Thyroid gland (tissue), 4 donors: ENCODE measurements around the gene KLHL25.

Experiments
- CTCF ChIP-seq, 6 experiments: fragments of 200-600 bp in 3 of 6; fragments of 450-650 bp in 3 of 6; sonication (generic) in 3 of 6; IDR thresholded peaks; one replicate each; pipeline ENCODE4 v1.5.1; 2016 to 2019; ENCODE audit warnings: antibody characterized with exemption in 6 of 6, mild to moderate bottlenecking in 2 of 6, inconsistent platforms in 1 of 6, moderate library complexity in 1 of 6
- POLR2A ChIP-seq, 2 donors: fragments of 450-650 bp; IDR thresholded peaks; one replicate each; pipeline ENCODE4 v1.6.1; 2017; ENCODE audit warnings: antibody characterized with exemption in 2 of 2, mild to moderate bottlenecking in 2 of 2, moderate library complexity in 1 of 2

GRCh38 chr15:85753791-85754452 lies 40.8 kb downstream of the KLHL25 start:
- TF ChIP-seq CTCF (IDR thresholded peaks at IDR 0.05): no peak
- TF ChIP-seq POLR2A (IDR thresholded peaks at IDR 0.05): no peak
